Spleen (tissue), 7 donors: ENCODE data around the gene EVC.

Experiments used
- POLR2A ChIP-seq, 3 donors: fragments of 450-650 bp; IDR thresholded peaks; one replicate each; pipeline ENCODE4 v1.5.1; 2017; ENCODE audit warnings: antibody characterized with exemption in 3 of 3, mild to moderate bottlenecking in 1 of 3
- POLR2AphosphoS5 ChIP-seq, 3 donors: sonication (generic); formaldehyde crosslinking; IDR thresholded peaks; one replicate each; pipeline ENCODE4 v1.5.1; 2017; ENCODE audit warnings: antibody characterized with exemption in 3 of 3
- TF ChIP-seq, protein P1 (sequence below), 11 experiments: fragments of 200-600 bp in 7 of 11; fragments of 450-650 bp in 4 of 11; sonication (generic) in 4 of 11; IDR thresholded peaks in 8 of 11; conservative IDR thresholded peaks in 3 of 11; 1 replicate in 7 of 11; 2 replicates in 4 of 11; pipeline versions ENCODE4 v1.4.0 to v1.8.0; 2016 to 2021; ENCODE audit warnings: antibody characterized with exemption in 11 of 11, inconsistent platforms in 4 of 11, mild to moderate bottlenecking in 1 of 11
- donor health status: DM: no; HTN: no; CAD: no; lungs with moderate emphysema.
- donor health status: DM: no; HTN: no; CAD: no.
- donor health status: DM: no; HTN: no; CAD: no.

DNA sequence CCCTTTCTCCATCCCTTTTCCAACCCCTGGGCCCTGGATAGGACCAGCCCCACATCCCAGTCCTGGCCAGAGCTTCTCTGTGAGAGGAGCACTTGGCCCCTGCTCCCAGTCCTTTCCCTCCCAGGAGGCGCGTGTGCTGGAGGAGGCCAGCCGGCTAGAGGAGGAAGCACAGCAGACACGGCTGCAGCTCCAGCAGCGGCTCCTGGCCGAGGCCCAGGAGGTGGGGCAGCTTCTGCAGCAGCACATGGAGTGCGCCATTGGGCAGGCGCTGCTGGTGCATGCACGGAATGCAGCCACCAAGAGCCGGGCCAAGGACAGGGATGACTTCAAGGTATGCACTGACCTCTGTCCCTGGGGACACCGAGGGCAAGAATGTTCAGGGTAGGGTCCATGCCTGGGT, 87.5 kb downstream of the EVC start:
- TF ChIP-seq, protein P1, sequence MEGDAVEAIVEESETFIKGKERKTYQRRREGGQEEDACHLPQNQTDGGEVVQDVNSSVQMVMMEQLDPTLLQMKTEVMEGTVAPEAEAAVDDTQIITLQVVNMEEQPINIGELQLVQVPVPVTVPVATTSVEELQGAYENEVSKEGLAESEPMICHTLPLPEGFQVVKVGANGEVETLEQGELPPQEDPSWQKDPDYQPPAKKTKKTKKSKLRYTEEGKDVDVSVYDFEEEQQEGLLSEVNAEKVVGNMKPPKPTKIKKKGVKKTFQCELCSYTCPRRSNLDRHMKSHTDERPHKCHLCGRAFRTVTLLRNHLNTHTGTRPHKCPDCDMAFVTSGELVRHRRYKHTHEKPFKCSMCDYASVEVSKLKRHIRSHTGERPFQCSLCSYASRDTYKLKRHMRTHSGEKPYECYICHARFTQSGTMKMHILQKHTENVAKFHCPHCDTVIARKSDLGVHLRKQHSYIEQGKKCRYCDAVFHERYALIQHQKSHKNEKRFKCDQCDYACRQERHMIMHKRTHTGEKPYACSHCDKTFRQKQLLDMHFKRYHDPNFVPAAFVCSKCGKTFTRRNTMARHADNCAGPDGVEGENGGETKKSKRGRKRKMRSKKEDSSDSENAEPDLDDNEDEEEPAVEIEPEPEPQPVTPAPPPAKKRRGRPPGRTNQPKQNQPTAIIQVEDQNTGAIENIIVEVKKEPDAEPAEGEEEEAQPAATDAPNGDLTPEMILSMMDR (IDR thresholded peaks at IDR 0.05 in 8 of 11, conservative IDR thresholded peaks at IDR 0.05 in 3 of 11), result no peak
- TF ChIP-seq POLR2AphosphoS5 (IDR thresholded peaks at IDR 0.05), result no peak
- no peak for TF ChIP-seq POLR2A (IDR thresholded peaks at IDR 0.05)
